ENCODE results near the gene LENEP.

GRCh38 chr1:155017041-155017945, 23.9 kb downstream of the LENEP start:
- TF ChIP-seq CTCF (IDR thresholded peaks at IDR 0.05): peak; percentile 97 to 100 (median 100)
- TF ChIP-seq POLR2A (IDR thresholded peaks at IDR 0.05): peak; percentile 14 to 32 (median 27)
